MM.1S (cell line): ENCODE data around the gene MTA3.

ENCODE experiments used
- DNase-seq: peaks from one replicate; pipeline ENCODE4 v3.0.0-alpha.2; 2015
- H2AFZ ChIP-seq: fragments of 300-600 bp; sonication (generic); 2 replicates; pipeline ENCODE4 v1.6.0; 2016; ENCODE audit warnings: antibody characterized with exemption, low read length
- H3F3A ChIP-seq: fragments of 300-600 bp; sonication (generic); 2 replicates; pipeline ENCODE4 v1.6.1; 2016; ENCODE audit warnings: mild to moderate bottlenecking, antibody characterized with exemption, low read length, moderate library complexity, mixed read lengths; ENCODE audit not compliant: insufficient read depth
- H3K27ac ChIP-seq: fragments of 300-600 bp; sonication (generic); 2 replicates; pipeline ENCODE4 v1.5.1; 2016; ENCODE audit warnings: mild to moderate bottlenecking, low read length
- H3K27me3 ChIP-seq: fragments of 300-600 bp; sonication (generic); replicated peaks from 2 replicates; pipeline ENCODE4 v1.6.0; 2016; ENCODE audit warnings: low read length; ENCODE audit not compliant: insufficient read depth
- H3K36me3 ChIP-seq: fragments of 300-600 bp; sonication (generic); replicated peaks from 2 replicates; pipeline ENCODE4 v1.6.1; 2016; ENCODE audit warnings: mild to moderate bottlenecking, low read length, mixed read lengths; ENCODE audit not compliant: insufficient read depth
- H3K4me1 ChIP-seq: fragments of 300-600 bp; sonication (generic); 2 replicates; pipeline ENCODE4 v1.6.1; 2016; ENCODE audit warnings: low read length, mixed read lengths
- H3K4me2 ChIP-seq: fragments of 300-600 bp; sonication (generic); 2 replicates; pipeline ENCODE4 v1.6.0; 2016; ENCODE audit warnings: low read depth, low read length
- H3K4me3 ChIP-seq: fragments of 300-600 bp; sonication (generic); 2 replicates; pipeline ENCODE4 v1.5.1; 2016; ENCODE audit warnings: low read length, mixed read lengths
- H3K79me2 ChIP-seq: fragments of 300-600 bp; sonication (generic); 2 replicates; pipeline ENCODE4 v1.6.1; 2016; ENCODE audit warnings: mixed run types, low read length, mixed read lengths
- H3K9ac ChIP-seq: fragments of 300-600 bp; sonication (generic); 2 replicates; pipeline ENCODE4 v1.6.1; 2016; ENCODE audit warnings: low read length, mixed read lengths
- H3K9me2 ChIP-seq: fragments of 300-600 bp; sonication (generic); replicated peaks from 2 replicates; pipeline ENCODE4 v1.6.1; 2016; ENCODE audit warnings: mild to moderate bottlenecking, low read length, mixed read lengths; ENCODE audit not compliant: insufficient read depth
- H3K9me3 ChIP-seq: fragments of 300-600 bp; sonication (generic); replicated peaks from 2 replicates; pipeline ENCODE4 v1.6.1; 2016; ENCODE audit warnings: mild to moderate bottlenecking, low read length, mixed read lengths; ENCODE audit not compliant: insufficient read depth
- H4K20me1 ChIP-seq: fragments of 300-600 bp; sonication (generic); 2 replicates; pipeline ENCODE4 v1.6.1; 2016; ENCODE audit warnings: mild to moderate bottlenecking, low read length, moderate library complexity, mixed read lengths; ENCODE audit not compliant: insufficient read depth
- EZH2 ChIP-seq: fragments of 300-600 bp; sonication (generic); optimal IDR thresholded peaks from 2 replicates; pipeline ENCODE3; 2017; ENCODE audit warnings: low read depth, mild to moderate bottlenecking, antibody characterized with exemption, low read length, mixed read lengths
- EZH2phosphoT487 ChIP-seq: fragments of 300-600 bp; sonication (generic); IDR thresholded peaks from 2 replicates; pipeline ENCODE4 v1.6.1; 2018; ENCODE audit warnings: antibody characterized with exemption, low read length
- TF ChIP-seq, protein P1 (sequence below): fragments of 300-600 bp; sonication (generic); IDR thresholded peaks from 2 replicates; pipeline ENCODE4 v1.5.1; 2016; ENCODE audit warnings: antibody characterized with exemption, low read length, mixed read lengths

MTA3 gene

DNA sequence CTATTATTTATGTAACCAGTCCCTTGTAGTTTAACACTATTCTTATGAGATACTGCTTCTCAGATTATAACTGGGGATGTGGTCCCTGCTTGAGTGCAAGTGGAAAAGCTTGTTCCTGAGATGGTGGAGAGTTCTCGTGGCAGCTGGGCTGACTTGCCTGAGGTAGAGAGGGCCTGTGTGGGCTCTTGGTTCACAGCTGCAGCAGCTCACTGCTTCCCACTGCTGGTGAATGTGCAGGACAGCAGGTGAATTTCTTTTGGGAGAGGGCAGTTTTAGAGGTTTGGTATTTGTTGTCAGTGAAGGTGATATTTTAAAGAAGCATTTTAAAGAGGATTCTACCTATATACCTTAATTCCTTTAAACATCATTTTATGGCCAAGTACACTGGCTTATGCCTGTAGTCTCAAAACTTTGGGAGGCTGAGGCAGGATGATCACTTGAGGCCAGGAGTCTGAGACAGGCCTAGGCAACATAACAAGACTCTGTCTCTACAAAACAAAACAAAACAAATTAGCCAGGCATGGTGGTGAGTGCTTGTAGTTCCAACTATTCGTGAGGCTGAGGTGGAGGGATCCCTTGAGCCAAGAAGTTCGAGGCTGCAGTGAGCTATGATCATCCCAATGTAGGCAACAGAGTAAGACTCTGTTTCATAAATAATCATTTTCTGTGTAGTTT, 94.8 kb downstream of the MTA3 start:
- no peaks in the 10 kb centered on the region for H4K20me1 ChIP-seq
- no peaks in the 10 kb centered on the region for H3K79me2 ChIP-seq
- no peak overlapping the region for H2AFZ ChIP-seq
- TF ChIP-seq, protein P1, sequence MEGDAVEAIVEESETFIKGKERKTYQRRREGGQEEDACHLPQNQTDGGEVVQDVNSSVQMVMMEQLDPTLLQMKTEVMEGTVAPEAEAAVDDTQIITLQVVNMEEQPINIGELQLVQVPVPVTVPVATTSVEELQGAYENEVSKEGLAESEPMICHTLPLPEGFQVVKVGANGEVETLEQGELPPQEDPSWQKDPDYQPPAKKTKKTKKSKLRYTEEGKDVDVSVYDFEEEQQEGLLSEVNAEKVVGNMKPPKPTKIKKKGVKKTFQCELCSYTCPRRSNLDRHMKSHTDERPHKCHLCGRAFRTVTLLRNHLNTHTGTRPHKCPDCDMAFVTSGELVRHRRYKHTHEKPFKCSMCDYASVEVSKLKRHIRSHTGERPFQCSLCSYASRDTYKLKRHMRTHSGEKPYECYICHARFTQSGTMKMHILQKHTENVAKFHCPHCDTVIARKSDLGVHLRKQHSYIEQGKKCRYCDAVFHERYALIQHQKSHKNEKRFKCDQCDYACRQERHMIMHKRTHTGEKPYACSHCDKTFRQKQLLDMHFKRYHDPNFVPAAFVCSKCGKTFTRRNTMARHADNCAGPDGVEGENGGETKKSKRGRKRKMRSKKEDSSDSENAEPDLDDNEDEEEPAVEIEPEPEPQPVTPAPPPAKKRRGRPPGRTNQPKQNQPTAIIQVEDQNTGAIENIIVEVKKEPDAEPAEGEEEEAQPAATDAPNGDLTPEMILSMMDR = peak; percentile 96
- TF ChIP-seq EZH2phosphoT487 = no peak
- H3K4me1 ChIP-seq = no peaks in the 10 kb centered on the region
- H3K27me3 ChIP-seq = no peaks in the 10 kb centered on the region
- no peak overlapping the region for H3K4me3 ChIP-seq
- H3K9ac ChIP-seq = no peak overlapping the region
- H3K9me3 ChIP-seq = no peaks in the 10 kb centered on the region
- H3K9me2 ChIP-seq = no peaks in the 10 kb centered on the region
- peak; percentile 71 for DNase-seq
- H3K36me3 ChIP-seq = no peaks in the 10 kb centered on the region
- no peak overlapping the region for H3K27ac ChIP-seq
- H3K4me2 ChIP-seq = no peak overlapping the region
- H3F3A ChIP-seq = no peaks in the 10 kb centered on the region

DNA sequence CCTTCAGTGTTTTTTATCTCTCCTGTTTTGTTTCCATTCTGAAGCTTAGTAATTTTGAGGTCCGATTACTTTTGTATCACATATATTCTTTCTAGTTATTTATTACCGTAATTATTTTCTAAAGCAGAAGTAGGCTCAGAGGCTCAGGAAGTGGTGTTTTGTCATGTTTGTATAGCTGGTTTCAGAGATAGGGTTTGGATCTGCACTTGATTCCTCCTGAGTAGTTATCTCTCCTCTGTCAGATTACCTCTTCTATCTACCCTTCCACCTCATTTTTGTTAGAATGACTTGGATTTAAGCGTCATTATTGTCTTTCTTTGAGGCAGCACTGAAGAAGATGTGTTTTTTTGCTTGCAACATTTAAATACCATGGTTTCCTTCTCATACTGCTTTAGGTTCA, 95.4 kb downstream of the MTA3 start:
- no peak for DNase-seq
- Histone ChIP-seq H3K9me3 (no peaks in the 10 kb centered on the region), H3K36me3 (no peaks in the 10 kb centered on the region), H3K9me2 (no peaks in the 10 kb centered on the region), H3K4me1 (no peaks in the 10 kb centered on the region), H3K27ac (no peak overlapping the region), H3F3A (no peaks in the 10 kb centered on the region), H4K20me1 (no peaks in the 10 kb centered on the region), H3K79me2 (no peaks in the 10 kb centered on the region), H3K9ac (no peak overlapping the region), H3K4me2 (no peak overlapping the region), H3K4me3 (no peak overlapping the region), H2AFZ (no peak overlapping the region), H3K27me3 (no peaks in the 10 kb centered on the region)
- TF ChIP-seq, protein P1 = no peak
- TF ChIP-seq EZH2 = no peak
- TF ChIP-seq EZH2phosphoT487 = no peak

DNA sequence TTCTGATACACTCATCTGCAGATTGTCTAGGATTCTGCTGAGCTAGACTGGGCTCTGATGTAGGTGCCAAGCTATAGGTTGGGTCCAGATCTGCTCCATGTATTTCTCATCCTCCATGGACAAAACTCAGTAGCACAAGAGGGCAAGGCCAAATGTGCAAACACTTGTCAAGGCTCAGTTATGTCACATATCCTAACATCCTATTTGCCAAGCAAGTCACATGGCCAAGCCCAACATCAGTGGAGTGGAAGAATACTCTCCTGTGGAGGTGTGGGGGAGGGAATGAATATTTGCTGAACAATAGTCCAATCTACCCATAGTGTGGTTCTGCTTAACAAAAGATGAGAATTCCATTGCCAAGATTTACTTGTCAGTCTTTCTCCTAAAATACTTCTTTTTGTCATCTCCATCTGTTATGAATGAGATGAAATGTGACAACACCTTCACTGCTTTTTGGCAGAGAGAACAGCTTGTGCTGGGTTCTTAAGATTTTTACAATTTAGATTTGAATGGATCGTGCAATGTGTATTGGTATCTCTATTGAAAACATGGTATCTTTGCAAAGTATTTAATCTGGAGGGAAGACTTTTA, 105.7 kb downstream of the MTA3 start:
- Histone ChIP-seq H3K79me2 (no peaks in the 10 kb centered on the region), H3F3A (no peaks in the 10 kb centered on the region), H3K36me3 (no peaks in the 10 kb centered on the region), H4K20me1 (no peaks in the 10 kb centered on the region), H3K9me2 (no peaks in the 10 kb centered on the region), H3K27ac (no peak overlapping the region), H3K9me3 (no peaks in the 10 kb centered on the region), H2AFZ (no peak overlapping the region), H3K27me3 (no peaks in the 10 kb centered on the region), H3K4me3 (no peak overlapping the region), H3K4me1 (no peaks in the 10 kb centered on the region), H3K4me2 (no peak overlapping the region), H3K9ac (no peak overlapping the region)
- DNase-seq = no peak
- TF ChIP-seq EZH2phosphoT487 (no peak), EZH2 (no peak)
- TF ChIP-seq, protein P1 = no peak
